ENCODE data around the gene KIAA0753. TPM values are rescaled to one million over a fixed set of nuclear protein-coding genes. Genes with fewer than 3 reads are reported as not detected.

KIAA0753 gene
- polyA plus RNA-seq, 1 donor = 15.9 TPM

DNA sequence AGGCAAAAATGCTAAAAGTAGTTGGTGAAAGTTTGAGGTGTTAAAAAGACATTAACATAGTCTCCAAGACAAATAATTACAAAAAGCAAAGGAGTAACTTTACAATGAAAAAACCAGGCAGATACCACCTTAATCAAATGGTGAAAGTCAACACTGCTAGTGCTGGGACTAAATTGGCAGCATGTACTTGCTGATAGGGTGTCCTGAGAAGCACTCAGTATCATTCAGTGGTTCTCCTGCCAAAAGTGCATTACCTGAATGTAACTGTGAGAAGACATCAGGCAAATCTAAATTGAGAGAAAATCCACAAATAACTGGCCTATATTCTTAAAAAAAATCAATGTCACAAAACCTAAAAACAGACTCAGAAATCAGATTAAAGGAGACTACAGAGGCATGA is 8.0 kb downstream of the KIAA0753 start:
- H3K9me3 ChIP-seq (ENCODE audit: control insufficient read depth, low read depth, low read length) = no peaks in the 10 kb centered on the region
- no peaks in the 10 kb centered on the region for H3K4me1 ChIP-seq (ENCODE audit: control insufficient read depth, insufficient read depth, low read length)
- no peak overlapping the region for H3K27ac ChIP-seq (ENCODE audit: low read length)
- H3K4me3 ChIP-seq (ENCODE audit: low read length) = no peak overlapping the region
- no peaks in the 10 kb centered on the region for H3K27me3 ChIP-seq (ENCODE audit: control insufficient read depth, insufficient read depth, low read length)
- peaks cover 40% of the 10 kb centered on the region for H3K36me3 ChIP-seq (ENCODE audit: control insufficient read depth, insufficient read depth, low read length)
- no peak for DNase-seq

DNA sequence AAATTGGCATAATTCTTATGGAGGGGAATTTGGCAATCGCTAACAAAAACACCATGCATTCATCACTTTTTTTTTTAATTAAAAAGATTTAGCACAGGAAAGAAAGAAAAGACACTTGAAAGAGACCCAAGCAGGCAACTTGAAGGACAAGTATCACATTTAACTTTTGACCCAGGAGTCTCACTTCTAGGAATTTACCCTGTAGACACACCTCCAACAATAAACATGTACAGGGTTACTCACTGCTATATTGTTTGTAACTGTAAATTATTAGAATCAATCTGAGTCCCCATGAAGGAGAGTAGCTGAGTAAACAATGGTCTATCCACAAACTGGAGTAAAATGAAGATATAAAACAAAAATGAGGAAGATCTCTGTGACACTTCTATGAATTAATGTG is 10.1 kb downstream of the KIAA0753 start:
- no peaks in the 10 kb centered on the region for H3K27me3 ChIP-seq (ENCODE audit: control insufficient read depth, insufficient read depth, low read length)
- DNase-seq = no peak
- peaks cover 53% of the 10 kb centered on the region for H3K36me3 ChIP-seq (ENCODE audit: control insufficient read depth, insufficient read depth, low read length)
- no peaks in the 10 kb centered on the region for H3K9me3 ChIP-seq (ENCODE audit: control insufficient read depth, low read depth, low read length)
- no peak overlapping the region for H3K27ac ChIP-seq (ENCODE audit: low read length)
- WGBS (ENCODE audit: insufficient coverage, low lambda C conversion rate) = no CpG with 5 or more reads among the region's 1 CpG
- H3K4me3 ChIP-seq (ENCODE audit: low read length) = no peak overlapping the region
- H3K4me1 ChIP-seq (ENCODE audit: control insufficient read depth, insufficient read depth, low read length) = no peaks in the 10 kb centered on the region

- Histone ChIP-seq H3K4me1 (ENCODE audit: control insufficient read depth, insufficient read depth, low read length) (no peaks in the 10 kb centered on the region), H3K9me3 (ENCODE audit: control insufficient read depth, low read depth, low read length) (no peaks in the 10 kb centered on the region), H3K27ac (ENCODE audit: low read length) (no peak overlapping the region), H3K36me3 (ENCODE audit: control insufficient read depth, insufficient read depth, low read length) (peaks cover 50% of the 10 kb centered on the region), H3K27me3 (ENCODE audit: control insufficient read depth, insufficient read depth, low read length) (no peaks in the 10 kb centered on the region), H3K4me3 (ENCODE audit: low read length) (no peak overlapping the region)
- 100% methylated on average over 1 of the region's 1 CpG for WGBS (ENCODE audit: insufficient coverage, low lambda C conversion rate)
- DNase-seq = no peak
Measured at GRCh38 chr17:6627019-6627418, 13.5 kb downstream of the KIAA0753 start.

GRCh38 chr17:6626616-6627015 is 13.9 kb downstream of the KIAA0753 start:
- H3K27me3 ChIP-seq (ENCODE audit: control insufficient read depth, insufficient read depth, low read length) = no peaks in the 10 kb centered on the region
- H3K27ac ChIP-seq (ENCODE audit: low read length) = no peak overlapping the region
- H3K4me3 ChIP-seq (ENCODE audit: low read length) = no peak overlapping the region
- no peak for DNase-seq
- H3K36me3 ChIP-seq (ENCODE audit: control insufficient read depth, insufficient read depth, low read length) = peaks cover 50% of the 10 kb centered on the region
- no peaks in the 10 kb centered on the region for H3K4me1 ChIP-seq (ENCODE audit: control insufficient read depth, insufficient read depth, low read length)
- no CpG with 5 or more reads among the region's 6 CpGs for WGBS (ENCODE audit: insufficient coverage, low lambda C conversion rate)
- H3K9me3 ChIP-seq (ENCODE audit: control insufficient read depth, low read depth, low read length) = no peaks in the 10 kb centered on the region

DNA sequence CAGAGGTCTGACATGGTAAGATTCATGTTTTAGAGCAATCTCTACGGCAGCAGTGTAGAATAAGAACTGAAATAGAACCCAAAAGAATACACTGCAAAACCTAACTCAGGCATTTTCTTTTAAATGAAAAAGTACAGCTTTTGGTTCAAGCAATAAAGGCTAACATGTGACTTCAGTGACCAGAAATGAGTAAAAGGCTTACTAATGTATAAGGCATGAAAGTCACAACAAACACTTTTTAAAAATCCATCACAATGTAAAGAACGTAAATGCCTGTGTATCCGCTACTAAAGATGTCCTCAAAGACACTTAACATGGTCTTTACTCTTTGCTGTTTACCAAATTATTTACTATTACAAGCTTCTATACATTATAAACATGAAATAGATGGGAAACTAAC is 16.6 kb downstream of the KIAA0753 start:
- Histone ChIP-seq H3K27ac (ENCODE audit: low read length) (no peak overlapping the region), H3K4me1 (ENCODE audit: control insufficient read depth, insufficient read depth, low read length) (no peaks in the 10 kb centered on the region), H3K27me3 (ENCODE audit: control insufficient read depth, insufficient read depth, low read length) (no peaks in the 10 kb centered on the region), H3K9me3 (ENCODE audit: control insufficient read depth, low read depth, low read length) (no peaks in the 10 kb centered on the region), H3K36me3 (ENCODE audit: control insufficient read depth, insufficient read depth, low read length) (peaks cover 58% of the 10 kb centered on the region), H3K4me3 (ENCODE audit: low read length) (no peak overlapping the region)
- DNase-seq = no peak
- no CpG with 5 or more reads among the region's 3 CpGs for WGBS (ENCODE audit: insufficient coverage, low lambda C conversion rate)

- H3K9me3 ChIP-seq (ENCODE audit: control insufficient read depth, low read depth, low read length) = no peaks in the 10 kb centered on the region
- H3K27ac ChIP-seq (ENCODE audit: low read length) = no peak overlapping the region
- H3K36me3 ChIP-seq (ENCODE audit: control insufficient read depth, insufficient read depth, low read length) = peaks cover 55% of the 10 kb centered on the region
- WGBS (ENCODE audit: insufficient coverage, low lambda C conversion rate) = no CpG with 5 or more reads among the region's 4 CpGs
- no peaks in the 10 kb centered on the region for H3K27me3 ChIP-seq (ENCODE audit: control insufficient read depth, insufficient read depth, low read length)
- no peak for DNase-seq
- no peaks in the 10 kb centered on the region for H3K4me1 ChIP-seq (ENCODE audit: control insufficient read depth, insufficient read depth, low read length)
- H3K4me3 ChIP-seq (ENCODE audit: low read length) = no peak overlapping the region
Measured at GRCh38 chr17:6611231-6611630, 29.3 kb downstream of the KIAA0753 start.

- DNase-seq = no peak
- H3K27ac ChIP-seq (ENCODE audit: low read length) = no peak overlapping the region
- no peaks in the 10 kb centered on the region for H3K9me3 ChIP-seq (ENCODE audit: control insufficient read depth, low read depth, low read length)
- no CpG with 5 or more reads among the region's 5 CpGs for WGBS (ENCODE audit: insufficient coverage, low lambda C conversion rate)
- H3K4me3 ChIP-seq (ENCODE audit: low read length) = no peak overlapping the region
- peaks cover 60% of the 10 kb centered on the region for H3K36me3 ChIP-seq (ENCODE audit: control insufficient read depth, insufficient read depth, low read length)
- H3K4me1 ChIP-seq (ENCODE audit: control insufficient read depth, insufficient read depth, low read length) = no peaks in the 10 kb centered on the region
- no peaks in the 10 kb centered on the region for H3K27me3 ChIP-seq (ENCODE audit: control insufficient read depth, insufficient read depth, low read length)
Measured at GRCh38 chr17:6610011-6610410, 30.5 kb downstream of the KIAA0753 start.

GRCh38 chr17:6608321-6608720 is 32.2 kb downstream of the KIAA0753 start:
- Histone ChIP-seq H3K36me3 (ENCODE audit: control insufficient read depth, insufficient read depth, low read length) (peaks cover 65% of the 10 kb centered on the region), H3K4me3 (ENCODE audit: low read length) (no peak overlapping the region), H3K27me3 (ENCODE audit: control insufficient read depth, insufficient read depth, low read length) (no peaks in the 10 kb centered on the region), H3K4me1 (ENCODE audit: control insufficient read depth, insufficient read depth, low read length) (no peaks in the 10 kb centered on the region), H3K27ac (ENCODE audit: low read length) (no peak overlapping the region), H3K9me3 (ENCODE audit: control insufficient read depth, low read depth, low read length) (no peaks in the 10 kb centered on the region)
- no CpG with 5 or more reads among the region's 3 CpGs for WGBS (ENCODE audit: insufficient coverage, low lambda C conversion rate)
- no peak for DNase-seq

DNA sequence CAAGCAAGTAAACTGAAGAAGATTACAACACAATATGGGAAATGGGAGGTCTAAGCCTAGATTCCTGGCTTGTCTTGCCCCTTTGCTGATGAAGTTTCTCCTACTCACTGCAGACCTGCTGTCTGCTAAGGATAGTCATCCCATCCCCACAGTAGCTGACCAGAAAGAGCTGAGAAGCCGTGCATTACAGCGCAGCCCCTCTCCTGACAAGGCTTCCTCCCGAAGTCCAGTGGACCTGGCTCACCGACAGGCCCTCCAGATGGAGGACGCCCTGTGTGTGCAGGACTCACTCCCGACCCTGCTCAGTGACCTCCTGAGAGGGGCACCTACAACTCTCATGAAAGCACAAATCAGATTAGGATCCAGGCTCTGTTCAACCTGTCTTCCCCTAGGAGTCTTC is 35.4 kb downstream of the KIAA0753 start:
- no CpG with 5 or more reads among the region's 6 CpGs for WGBS (ENCODE audit: insufficient coverage, low lambda C conversion rate)

GRCh38 chr17:6603744-6604325 is 36.7 kb downstream of the KIAA0753 start:
- peaks cover 72% of the 10 kb centered on the region for H3K36me3 ChIP-seq (ENCODE audit: control insufficient read depth, insufficient read depth, low read length)

More for the DNA sequence above, 35.4 kb downstream of the KIAA0753 start:
- no peak for DNase-seq
- no peaks in the 10 kb centered on the region for H3K27me3 ChIP-seq (ENCODE audit: control insufficient read depth, insufficient read depth, low read length)
- H3K4me1 ChIP-seq (ENCODE audit: control insufficient read depth, insufficient read depth, low read length) = no peaks in the 10 kb centered on the region
- H3K4me3 ChIP-seq (ENCODE audit: low read length) = no peak overlapping the region
- H3K27ac ChIP-seq (ENCODE audit: low read length) = no peak overlapping the region
- H3K9me3 ChIP-seq (ENCODE audit: control insufficient read depth, low read depth, low read length) = no peaks in the 10 kb centered on the region
- H3K36me3 ChIP-seq (ENCODE audit: control insufficient read depth, insufficient read depth, low read length) = peaks cover 73% of the 10 kb centered on the region

GRCh38 chr17:6602141-6602540 is 38.4 kb downstream of the KIAA0753 start:
- Histone ChIP-seq H3K27me3 (ENCODE audit: control insufficient read depth, insufficient read depth, low read length) (no peaks in the 10 kb centered on the region), H3K4me3 (ENCODE audit: low read length) (no peak overlapping the region), H3K4me1 (ENCODE audit: control insufficient read depth, insufficient read depth, low read length) (no peaks in the 10 kb centered on the region), H3K36me3 (ENCODE audit: control insufficient read depth, insufficient read depth, low read length) (peaks cover 62% of the 10 kb centered on the region), H3K9me3 (ENCODE audit: control insufficient read depth, low read depth, low read length) (no peaks in the 10 kb centered on the region), H3K27ac (ENCODE audit: low read length) (no peak overlapping the region)
- WGBS (ENCODE audit: insufficient coverage, low lambda C conversion rate) = 100% methylated on average over 2 of the region's 2 CpGs
- no peak for DNase-seq

More at GRCh38 chr17:6603744-6604325, 36.7 kb downstream of the KIAA0753 start:
- H3K4me3 ChIP-seq (ENCODE audit: low read length) = no peak overlapping the region
- peak in 1 of 2 donors; percentile 12 for DNase-seq
- no peaks in the 10 kb centered on the region for H3K4me1 ChIP-seq (ENCODE audit: control insufficient read depth, insufficient read depth, low read length)
- no peak overlapping the region for H3K27ac ChIP-seq (ENCODE audit: low read length)
- no peaks in the 10 kb centered on the region for H3K9me3 ChIP-seq (ENCODE audit: control insufficient read depth, low read depth, low read length)
- H3K27me3 ChIP-seq (ENCODE audit: control insufficient read depth, insufficient read depth, low read length) = no peaks in the 10 kb centered on the region
- WGBS (ENCODE audit: insufficient coverage, low lambda C conversion rate) = 82% methylated on average over 2 of the region's 3 CpGs

All from large intestine (tissue), 3 donors.